NCI-H1092 (cell line): ENCODE results near the gene PLA2G2A.
"Not testable (repeated sequence)": the region's sequence is repeated elsewhere in the genome, so short reads cannot be mapped to it uniquely, and the experiment has no call there.

Experiments used
- DNase-seq: peaks from one replicate; lab custom pipeline; 2025; lab: John Stamatoyannopoulos, UW

The PLA2G2A gene

GRCh38 chr1:19979494-19979977 lies at the start of gene PLA2G2A:
PLA2G2A (minus strand) TSS chr1:19979618; CDS start chr1:19978773, 845 bp downstream.
- no peak for DNase-seq

- DNase-seq, result no peak
Measured at GRCh38 chr1:20028726-20029125, 49.3 kb upstream of the PLA2G2A start.

- no peak for DNase-seq
Measured at GRCh38 chr1:20028125-20028524, 48.7 kb upstream of the PLA2G2A start.

- no peak for DNase-seq
Measured at GRCh38 chr1:20017741-20018140, 38.3 kb upstream of the PLA2G2A start.

- DNase-seq, result no peak
Measured at GRCh38 chr1:20014153-20014552, 34.7 kb upstream of the PLA2G2A start.

GRCh38 chr1:20010016-20010415 lies 30.6 kb upstream of the PLA2G2A start:
- DNase-seq, result no peak

GRCh38 chr1:20009212-20009611 lies 29.8 kb upstream of the PLA2G2A start:
- no peak for DNase-seq

- no peak for DNase-seq
Measured at GRCh38 chr1:20008391-20008841, 29.0 kb upstream of the PLA2G2A start.

- not testable (repeated sequence) for DNase-seq
Measured at GRCh38 chr1:19998823-19999222, 19.4 kb upstream of the PLA2G2A start.

GRCh38 chr1:19990689-19991088 lies 11.3 kb upstream of the PLA2G2A start:
- DNase-seq, result no peak

- not testable (repeated sequence) for DNase-seq
Measured at GRCh38 chr1:19990182-19990582, 10.8 kb upstream of the PLA2G2A start.

GRCh38 chr1:19988267-19989006 lies 9.0 kb upstream of the PLA2G2A start:
- DNase-seq, result no peak

GRCh38 chr1:19987719-19988118 lies 8.3 kb upstream of the PLA2G2A start:
- no peak for DNase-seq

GRCh38 chr1:19984409-19985016 lies 5.1 kb upstream of the PLA2G2A start:
- DNase-seq, result not testable (repeated sequence)

GRCh38 chr1:19981507-19982312 lies 2.3 kb upstream of the PLA2G2A start:
- DNase-seq, result no peak

GRCh38 chr1:19981170-19981506 lies 1.7 kb upstream of the PLA2G2A start:
- DNase-seq, result no peak

- DNase-seq, result no peak
Measured at GRCh38 chr1:19980314-19980713, 896 bp upstream of the PLA2G2A start.

GRCh38 chr1:19978143-19978542 lies 1.3 kb downstream of the PLA2G2A start:
- no peak for DNase-seq

GRCh38 chr1:19976317-19977003 lies 3.0 kb downstream of the PLA2G2A start:
- no peak for DNase-seq

- no peak for DNase-seq
Measured at GRCh38 chr1:19975423-19976193, 3.8 kb downstream of the PLA2G2A start.

- peak; percentile 15 for DNase-seq
Measured at GRCh38 chr1:19974822-19975416, 4.5 kb downstream of the PLA2G2A start.
